ENCODE data around the gene ATP2B2.

DNA sequence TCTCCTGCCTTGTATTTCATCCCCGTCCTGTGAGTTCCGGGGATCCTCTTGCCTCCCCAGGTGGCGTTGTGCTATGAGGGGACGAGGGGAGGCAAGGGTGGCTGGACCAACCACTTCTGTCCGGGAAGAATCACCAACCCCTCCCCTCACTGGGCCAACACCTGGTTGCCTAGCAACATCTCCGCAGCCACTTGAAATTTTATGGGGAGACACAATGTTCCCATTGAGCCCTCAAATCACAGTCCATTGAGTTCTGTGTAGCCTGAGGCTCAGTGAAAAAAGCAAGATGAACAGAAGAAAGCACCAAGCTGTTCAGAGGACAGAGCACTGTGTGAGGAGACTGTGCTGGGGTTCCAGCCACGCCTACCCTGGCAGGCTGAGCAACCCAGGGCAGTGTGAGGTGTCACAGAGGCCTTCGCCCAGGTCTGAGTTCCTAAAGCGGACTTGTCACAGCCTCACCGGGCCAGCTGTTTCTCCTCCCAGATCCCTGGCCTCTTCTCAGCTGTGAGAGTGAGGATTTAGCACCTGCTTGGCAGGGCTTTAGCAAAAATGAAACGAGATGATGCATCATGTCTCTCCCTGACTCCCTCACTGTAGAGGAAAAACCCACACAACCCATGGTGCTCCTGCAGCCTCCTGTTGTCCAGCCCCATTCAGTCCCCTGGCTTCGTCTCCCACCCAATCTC is 76.8 kb downstream of the ATP2B2 start:
- TF ChIP-seq, protein P1, sequence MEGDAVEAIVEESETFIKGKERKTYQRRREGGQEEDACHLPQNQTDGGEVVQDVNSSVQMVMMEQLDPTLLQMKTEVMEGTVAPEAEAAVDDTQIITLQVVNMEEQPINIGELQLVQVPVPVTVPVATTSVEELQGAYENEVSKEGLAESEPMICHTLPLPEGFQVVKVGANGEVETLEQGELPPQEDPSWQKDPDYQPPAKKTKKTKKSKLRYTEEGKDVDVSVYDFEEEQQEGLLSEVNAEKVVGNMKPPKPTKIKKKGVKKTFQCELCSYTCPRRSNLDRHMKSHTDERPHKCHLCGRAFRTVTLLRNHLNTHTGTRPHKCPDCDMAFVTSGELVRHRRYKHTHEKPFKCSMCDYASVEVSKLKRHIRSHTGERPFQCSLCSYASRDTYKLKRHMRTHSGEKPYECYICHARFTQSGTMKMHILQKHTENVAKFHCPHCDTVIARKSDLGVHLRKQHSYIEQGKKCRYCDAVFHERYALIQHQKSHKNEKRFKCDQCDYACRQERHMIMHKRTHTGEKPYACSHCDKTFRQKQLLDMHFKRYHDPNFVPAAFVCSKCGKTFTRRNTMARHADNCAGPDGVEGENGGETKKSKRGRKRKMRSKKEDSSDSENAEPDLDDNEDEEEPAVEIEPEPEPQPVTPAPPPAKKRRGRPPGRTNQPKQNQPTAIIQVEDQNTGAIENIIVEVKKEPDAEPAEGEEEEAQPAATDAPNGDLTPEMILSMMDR (IDR thresholded peaks at IDR 0.05): no peak
- TF ChIP-seq EZH2 (IDR thresholded peaks at IDR 0.05; ENCODE audit: borderline replicate concordance, insufficient read depth, low read depth, low read length, poor library complexity, severe bottlenecking): no peak

All from B cell (primary cell).